HEK293 (cell line): Measurements from ENCODE around the gene OCSTAMP.
A peak's percentile ranks its signal among the peaks of the same experiment; 100 is the strongest.

Experiments used
- CTCF ChIA-PET: fragments of 350-600 bp; formaldehyde crosslinking; extraction: SDS; loops from one replicate; lab custom pipeline; 2021; ENCODE audit warnings: antibody characterized with exemption; lab: Yijun Ruan, JAX
- POLR2A ChIA-PET: fragments of 300-600 bp; formaldehyde crosslinking; extraction: SDS; loops from one replicate; lab custom pipeline; 2020; ENCODE audit warnings: antibody characterized with exemption, inconsistent platforms; lab: Yijun Ruan, JAX
- H3K27ac ChIP-seq: fragments of 200-500 bp; sonication (Bioruptor generic); 2 replicates; pipeline ENCODE4 v1.5.1; 2014; ENCODE audit warnings: low read depth, low read length, control low read depth, inconsistent platforms; ENCODE audit errors: extremely low read depth
- H3K36me3 ChIP-seq, 2 experiments: fragments of 200-500 bp in 1 of 2; sonication (Bioruptor generic) in 1 of 2; 1 replicate in 1 of 2; 2 replicates in 1 of 2; pipeline ENCODE4 v1.5.1; 2014 to 2017; ENCODE audit warnings: inconsistent platforms in 2 of 2, low read length in 2 of 2; ENCODE audit not compliant: control insufficient read depth in 2 of 2, insufficient read depth in 1 of 2
- H3K4me1 ChIP-seq: fragments of 200-500 bp; sonication (Bioruptor generic); 2 replicates; pipeline ENCODE4 v1.5.1; 2014; ENCODE audit warnings: mild to moderate bottlenecking, low read length, inconsistent platforms; ENCODE audit not compliant: control insufficient read depth, insufficient read depth
- H3K4me3 ChIP-seq: 2 replicates; pipeline ENCODE4 v1.5.1; 2011; ENCODE audit warnings: low read depth, mild to moderate bottlenecking, control low read depth, low read length, moderate library complexity
- H3K9me3 ChIP-seq: fragments of 200-500 bp; sonication (Bioruptor generic); 2 replicates; pipeline ENCODE4 v1.5.1; 2014; ENCODE audit warnings: low read depth, low read length, inconsistent platforms; ENCODE audit not compliant: control insufficient read depth, insufficient read depth
- PRDM2 ChIP-seq: fragments of 450-650 bp; formaldehyde crosslinking; IDR thresholded peaks from 2 replicates; pipeline ENCODE4 v1.5.1; 2016; ENCODE audit warnings: missing biosample characterization, missing genetic modification characterization, borderline replicate concordance
- SCRT1 ChIP-seq: fragments of 450-650 bp; formaldehyde crosslinking; IDR thresholded peaks from 2 replicates; pipeline ENCODE4 v1.5.1; 2016; ENCODE audit warnings: missing biosample characterization, missing genetic modification characterization, borderline replicate concordance
- SCRT2 ChIP-seq: fragments of 450-650 bp; formaldehyde crosslinking; IDR thresholded peaks from 2 replicates; pipeline ENCODE4 v1.5.1; 2016; ENCODE audit warnings: missing biosample characterization, missing genetic modification characterization
- YY2 ChIP-seq: fragments of 450-650 bp; formaldehyde crosslinking; IDR thresholded peaks from 2 replicates; pipeline ENCODE4 v1.5.1; 2016; ENCODE audit warnings: missing biosample characterization, missing genetic modification characterization
- ZFHX2 ChIP-seq: fragments of 450-650 bp; formaldehyde crosslinking; conservative IDR thresholded peaks from 2 replicates; pipeline ENCODE4 v1.5.1; 2016; ENCODE audit warnings: missing biosample characterization, missing genetic modification characterization
- ZNF133 ChIP-seq: fragments of 450-650 bp; formaldehyde crosslinking; IDR thresholded peaks from 2 replicates; pipeline ENCODE4 v1.5.1; 2016; ENCODE audit warnings: missing biosample characterization, missing genetic modification characterization
- ZNF19 ChIP-seq: fragments of 450-650 bp; formaldehyde crosslinking; IDR thresholded peaks from 2 replicates; pipeline ENCODE4; 2016; ENCODE audit warnings: missing biosample characterization, missing genetic modification characterization, low read depth
- ZNF239 ChIP-seq: fragments of 450-650 bp; formaldehyde crosslinking; IDR thresholded peaks from 2 replicates; pipeline ENCODE4 v1.5.1; 2016; ENCODE audit warnings: missing biosample characterization, missing genetic modification characterization
- ZNF513 ChIP-seq: fragments of 450-650 bp; IDR thresholded peaks from 2 replicates; pipeline ENCODE4 v1.5.1; 2018; ENCODE audit warnings: missing biosample characterization, missing genetic modification characterization

The OCSTAMP gene

GRCh38 chr20:46580613-46581205 is 30.3 kb upstream of the OCSTAMP start:
- H3K4me1 ChIP-seq: no peaks in the 10 kb centered on the region
- no peak overlapping the region for H3K27ac ChIP-seq
- H3K9me3 ChIP-seq: no peaks in the 10 kb centered on the region
- no peak overlapping the region for H3K4me3 ChIP-seq
- ChIA-PET POLR2A (no interaction called here), CTCF (interaction anchor here (0.7 kb wide), 1 partner anchor 58 kb away, joined by 3 read pairs; no protein-coding TSS in a partner anchor)
- TF ChIP-seq PRDM2 (tag by site-specific recombination): no peak
- no peak for TF ChIP-seq YY2 (tag by site-specific recombination)
- no peaks in the 10 kb centered on the region for H3K36me3 ChIP-seq

- POLR2A ChIA-PET: no interaction called here
- no peaks in the 10 kb centered on the region for H3K4me1 ChIP-seq
- CTCF ChIA-PET: interaction anchor here (0.7 to 1.2 kb wide), 2 partner anchors 54 to 67 kb away, joined by 4 read pairs; no protein-coding TSS in a partner anchor
- TF ChIP-seq ZNF19 (tag by site-specific recombination) (no peak), ZNF513 (tag by site-specific recombination) (peak; percentile 69)
- TF ChIP-seq, all 188 proteins: peak for 1
- Histone ChIP-seq H3K9me3 (no peaks in the 10 kb centered on the region), H3K4me3 (no peak overlapping the region), H3K36me3 (no peaks in the 10 kb centered on the region), H3K27ac (no peak overlapping the region)
Observed at GRCh38 chr20:46578745-46579144, 28.3 kb upstream of the OCSTAMP start.

- H3K4me1 ChIP-seq: no peaks in the 10 kb centered on the region
- H3K27ac ChIP-seq: no peak overlapping the region
- H3K36me3 ChIP-seq: no peaks in the 10 kb centered on the region
- ChIA-PET POLR2A (no interaction called here), CTCF (no interaction called here)
- H3K4me3 ChIP-seq: no peak overlapping the region
- TF ChIP-seq SCRT2 (tag by site-specific recombination) (peak; percentile 79), ZNF133 (tag by site-specific recombination) (no peak), SCRT1 (peak; percentile 80)
- H3K9me3 ChIP-seq: no peaks in the 10 kb centered on the region
Observed at GRCh38 chr20:46576774-46577395, 26.4 kb upstream of the OCSTAMP start.

GRCh38 chr20:46575937-46576461 is 25.5 kb upstream of the OCSTAMP start:
- POLR2A ChIA-PET: interaction anchor here (0.6 kb wide), 1 partner anchor 554 kb away, joined by 3 read pairs; no protein-coding TSS in a partner anchor
- no peak overlapping the region for H3K27ac ChIP-seq
- CTCF ChIA-PET: no interaction called here

More at GRCh38 chr20:46575937-46576461, 25.5 kb upstream of the OCSTAMP start:
- Histone ChIP-seq H3K4me3 (no peak overlapping the region), H3K9me3 (no peaks in the 10 kb centered on the region)
- no peak for TF ChIP-seq ZNF239 (tag by site-specific recombination)
- TF ChIP-seq ZFHX2 (tag by site-specific recombination): peak; percentile 64
- TF ChIP-seq, all 188 proteins: peak for 1
- no peaks in the 10 kb centered on the region for H3K4me1 ChIP-seq
- H3K36me3 ChIP-seq: no peaks in the 10 kb centered on the region
